Parathyroid adenoma (tissue), 2 donors: Measurements from ENCODE around the gene TMEM114.

ENCODE experiments used
- H2AFZ ChIP-seq: fragments of 300-600 bp; sonication (generic); one replicate; pipeline ENCODE4 v1.7.0; 2017; ENCODE audit warnings: antibody characterized with exemption, mild to moderate bottlenecking
- H3K27ac ChIP-seq: fragments of 300-600 bp; sonication (generic); one replicate; pipeline ENCODE4 v1.7.0; 2017
- H3K27me3 ChIP-seq: fragments of 300-600 bp; sonication (generic); one replicate; pipeline ENCODE4 v1.7.0; 2017; ENCODE audit warnings: low read length; ENCODE audit not compliant: control insufficient read depth, insufficient read depth
- H3K36me3 ChIP-seq: fragments of 300-600 bp; sonication (generic); one replicate; pipeline ENCODE4 v1.7.0; 2017; ENCODE audit warnings: low read length; ENCODE audit not compliant: control insufficient read depth, insufficient read depth
- H3K4me1 ChIP-seq: fragments of 300-600 bp; sonication (generic); one replicate; pipeline ENCODE4 v1.7.0; 2017; ENCODE audit warnings: control low read depth
- H3K4me2 ChIP-seq: fragments of 300-600 bp; sonication (generic); one replicate; pipeline ENCODE4 v1.7.0; 2017; ENCODE audit warnings: low read length
- H3K4me3 ChIP-seq: fragments of 300-600 bp; sonication (generic); one replicate; pipeline ENCODE4 v1.7.0; 2017; ENCODE audit warnings: low read depth, low read length
- H3K79me2 ChIP-seq: fragments of 300-600 bp; sonication (generic); one replicate; pipeline ENCODE4 v1.7.0; 2017; ENCODE audit warnings: control low read depth
- H3K9ac ChIP-seq: fragments of 300-600 bp; sonication (generic); one replicate; pipeline ENCODE4 v1.7.0; 2017; ENCODE audit warnings: mild to moderate bottlenecking
- H3K9me3 ChIP-seq: fragments of 300-600 bp; sonication (generic); one replicate; pipeline ENCODE4 v1.7.0; 2017; ENCODE audit warnings: low read length; ENCODE audit not compliant: control insufficient read depth
- TF ChIP-seq, protein P1 (sequence below): fragments of 300-600 bp; sonication (generic); IDR thresholded peaks from one replicate; pipeline ENCODE4 v1.7.0; 2017; ENCODE audit warnings: antibody characterized with exemption, mild to moderate bottlenecking
- donor health status: primary hyperparathyroidism.

TMEM114 gene

DNA sequence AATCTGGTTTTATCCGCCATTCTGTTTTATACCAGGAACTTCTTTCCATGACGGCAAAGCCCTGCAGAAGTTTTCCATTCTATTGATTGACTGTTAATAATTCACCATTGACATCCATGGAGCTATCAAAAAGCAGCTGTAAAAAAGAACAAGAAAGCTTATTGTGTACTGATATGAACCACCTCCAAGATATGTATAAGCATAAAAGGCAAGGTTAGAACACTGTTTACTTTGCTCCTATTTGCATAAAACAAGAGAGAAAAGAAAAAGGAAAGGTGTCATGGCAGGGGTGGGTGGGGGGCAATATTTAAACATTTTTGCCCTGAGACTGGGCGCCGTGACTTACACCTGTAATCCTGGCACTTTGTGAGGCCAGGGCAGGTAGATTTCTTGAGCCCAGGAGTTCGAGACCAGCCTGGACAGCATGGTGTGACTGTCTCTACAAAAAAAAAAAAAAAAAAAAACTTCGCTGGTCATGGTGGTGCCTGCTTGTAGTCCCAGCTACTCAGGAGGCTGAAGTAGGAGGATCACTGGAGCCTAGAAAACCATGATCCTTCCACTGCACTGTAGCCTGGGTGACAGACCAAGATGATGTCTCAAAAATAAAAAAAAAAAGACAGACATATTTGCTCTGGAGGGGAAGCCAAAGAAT lies 52.5 kb downstream of the TMEM114 start:
- H3K27ac ChIP-seq, result no peak overlapping the region
- no peak overlapping the region for H2AFZ ChIP-seq
- TF ChIP-seq, protein P1, sequence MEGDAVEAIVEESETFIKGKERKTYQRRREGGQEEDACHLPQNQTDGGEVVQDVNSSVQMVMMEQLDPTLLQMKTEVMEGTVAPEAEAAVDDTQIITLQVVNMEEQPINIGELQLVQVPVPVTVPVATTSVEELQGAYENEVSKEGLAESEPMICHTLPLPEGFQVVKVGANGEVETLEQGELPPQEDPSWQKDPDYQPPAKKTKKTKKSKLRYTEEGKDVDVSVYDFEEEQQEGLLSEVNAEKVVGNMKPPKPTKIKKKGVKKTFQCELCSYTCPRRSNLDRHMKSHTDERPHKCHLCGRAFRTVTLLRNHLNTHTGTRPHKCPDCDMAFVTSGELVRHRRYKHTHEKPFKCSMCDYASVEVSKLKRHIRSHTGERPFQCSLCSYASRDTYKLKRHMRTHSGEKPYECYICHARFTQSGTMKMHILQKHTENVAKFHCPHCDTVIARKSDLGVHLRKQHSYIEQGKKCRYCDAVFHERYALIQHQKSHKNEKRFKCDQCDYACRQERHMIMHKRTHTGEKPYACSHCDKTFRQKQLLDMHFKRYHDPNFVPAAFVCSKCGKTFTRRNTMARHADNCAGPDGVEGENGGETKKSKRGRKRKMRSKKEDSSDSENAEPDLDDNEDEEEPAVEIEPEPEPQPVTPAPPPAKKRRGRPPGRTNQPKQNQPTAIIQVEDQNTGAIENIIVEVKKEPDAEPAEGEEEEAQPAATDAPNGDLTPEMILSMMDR, result no peak
- H3K9me3 ChIP-seq, result no peaks in the 10 kb centered on the region
- H3K4me3 ChIP-seq, result no peak overlapping the region
- no peak overlapping the region for H3K4me2 ChIP-seq
- H3K4me1 ChIP-seq, result no peaks in the 10 kb centered on the region
- H3K36me3 ChIP-seq, result no peaks in the 10 kb centered on the region
- H3K79me2 ChIP-seq, result no peaks in the 10 kb centered on the region
- no peaks in the 10 kb centered on the region for H3K27me3 ChIP-seq
- no peak overlapping the region for H3K9ac ChIP-seq

DNA sequence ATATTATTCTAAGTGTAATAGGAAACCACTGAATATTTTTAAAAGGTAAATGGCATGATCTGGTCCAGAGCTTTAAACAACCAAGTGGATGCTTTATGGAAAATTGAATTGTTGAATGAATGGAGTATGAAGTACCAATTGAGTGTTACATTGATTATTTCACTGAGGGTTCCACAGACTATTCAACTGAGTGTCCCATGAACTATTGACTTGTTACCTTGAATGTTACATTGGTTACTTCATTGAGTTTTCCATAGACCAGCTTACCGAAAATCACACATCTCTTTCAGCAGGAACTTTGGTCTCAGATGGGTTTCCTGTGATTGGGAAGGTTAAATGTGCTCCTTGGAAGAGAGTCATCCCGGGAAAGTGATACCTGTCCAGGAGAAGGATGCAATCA lies 56.8 kb downstream of the TMEM114 start:
- no peak overlapping the region for H3K4me2 ChIP-seq
- no peak overlapping the region for H2AFZ ChIP-seq
- H3K79me2 ChIP-seq, result no peaks in the 10 kb centered on the region
- TF ChIP-seq, protein P1, result no peak
- no peaks in the 10 kb centered on the region for H3K9me3 ChIP-seq
- H3K4me1 ChIP-seq, result no peaks in the 10 kb centered on the region
- H3K4me3 ChIP-seq, result no peak overlapping the region
- no peaks in the 10 kb centered on the region for H3K27me3 ChIP-seq
- no peak overlapping the region for H3K27ac ChIP-seq
- H3K9ac ChIP-seq, result no peak overlapping the region
- H3K36me3 ChIP-seq, result no peaks in the 10 kb centered on the region

GRCh38 chr16:8530752-8531384 lies 59.4 kb downstream of the TMEM114 start:
- H2AFZ ChIP-seq, result no peak overlapping the region
- H3K27ac ChIP-seq, result no peak overlapping the region
- H3K79me2 ChIP-seq, result no peaks in the 10 kb centered on the region
- H3K9ac ChIP-seq, result no peak overlapping the region
- H3K9me3 ChIP-seq, result no peaks in the 10 kb centered on the region
- no peak overlapping the region for H3K4me2 ChIP-seq
- no peaks in the 10 kb centered on the region for H3K27me3 ChIP-seq
- H3K36me3 ChIP-seq, result no peaks in the 10 kb centered on the region
- H3K4me3 ChIP-seq, result no peak overlapping the region
- no peaks in the 10 kb centered on the region for H3K4me1 ChIP-seq
- TF ChIP-seq, protein P1, result no peak

GRCh38 chr16:8528471-8528870 lies 61.8 kb downstream of the TMEM114 start:
- Histone ChIP-seq H3K27ac (no peak overlapping the region), H3K27me3 (no peaks in the 10 kb centered on the region), H3K4me3 (no peak overlapping the region), H3K36me3 (no peaks in the 10 kb centered on the region), H3K79me2 (no peaks in the 10 kb centered on the region), H2AFZ (no peak overlapping the region), H3K4me2 (no peak overlapping the region), H3K4me1 (no peaks in the 10 kb centered on the region), H3K9me3 (no peaks in the 10 kb centered on the region), H3K9ac (no peak overlapping the region)
- TF ChIP-seq, protein P1, result no peak

DNA sequence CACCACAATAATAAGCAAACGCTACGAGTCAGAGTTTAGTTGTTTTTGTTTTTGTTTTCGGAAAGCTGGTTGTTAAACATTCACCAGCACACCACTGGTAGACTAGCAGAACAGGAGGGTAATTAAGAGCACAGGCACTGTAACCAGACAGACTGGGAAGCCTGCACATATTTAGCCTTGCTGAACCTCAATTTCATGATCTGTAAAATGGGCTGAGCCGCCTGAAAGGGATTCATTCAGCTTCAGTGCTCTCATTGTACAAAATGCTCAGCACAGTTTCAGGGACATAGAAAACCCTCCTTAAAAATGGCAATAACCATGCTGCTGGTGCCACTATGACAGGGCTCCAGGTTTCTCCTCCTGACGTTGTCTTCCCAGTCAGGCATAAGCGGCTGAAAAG lies 66.4 kb downstream of the TMEM114 start:
- H3K27me3 ChIP-seq, result no peaks in the 10 kb centered on the region
- TF ChIP-seq, protein P1, result no peak

More for the DNA sequence above, 66.4 kb downstream of the TMEM114 start:
- Histone ChIP-seq H3K36me3 (no peaks in the 10 kb centered on the region), H3K9ac (no peak overlapping the region), H3K9me3 (no peaks in the 10 kb centered on the region), H2AFZ (no peak overlapping the region), H3K4me2 (no peak overlapping the region), H3K27ac (no peak overlapping the region), H3K4me3 (no peak overlapping the region), H3K79me2 (no peaks in the 10 kb centered on the region), H3K4me1 (no peaks in the 10 kb centered on the region)
